Body of pancreas (tissue), 4 donors: Measurements from ENCODE around the gene PHLDA2. TPM values are rescaled to one million over a fixed set of nuclear protein-coding genes. Genes with fewer than 3 reads are reported as not detected.

Experiments used
- ATAC-seq: fragments of 150-250 bp; one replicate; pipeline ENCODE4 v1.9.1; 2016
- DNase-seq, 4 donors: peaks; one replicate each; pipeline ENCODE4 v3.0.0-alpha.2; 2019
- H3K27ac ChIP-seq, 4 donors: fragments of 200-600 bp; sonication (generic); 1 replicate in 3 of 4; 2 replicates in 1 of 4; pipeline versions ENCODE4 v1.5.1 to v1.6.1; 2016 to 2019; ENCODE audit warnings: mild to moderate bottlenecking in 1 of 4, mixed read lengths in 1 of 4, moderate library complexity in 1 of 4
- H3K27me3 ChIP-seq, 2 donors: fragments of 200-600 bp; sonication (generic); one replicate each; pipeline ENCODE4 v1.6.0; 2016; ENCODE audit warnings: mild to moderate bottlenecking in 1 of 2
- H3K36me3 ChIP-seq, 2 donors: fragments of 200-600 bp; sonication (generic); replicated peaks in 1 of 2; 2 replicates each; pipeline ENCODE4 v1.5.1; 2016; ENCODE audit warnings: low read depth in 2 of 2; ENCODE audit not compliant: insufficient read depth in 1 of 2
- H3K4me1 ChIP-seq: fragments of 200-600 bp; sonication (generic); one replicate; pipeline ENCODE4 v1.6.0; 2016
- H3K4me3 ChIP-seq, 2 donors: fragments of 200-600 bp; sonication (generic); 1 replicate in 1 of 2; 2 replicates in 1 of 2; pipeline ENCODE4 v1.5.1; 2016 to 2019
- H3K9me3 ChIP-seq, 3 donors: fragments of 200-600 bp; sonication (generic); 1 replicate in 2 of 3; 2 replicates in 1 of 3; pipeline ENCODE4 v1.5.1; 2016
- POLR2A ChIP-seq, 3 donors: fragments of 450-650 bp; IDR thresholded peaks; one replicate each; pipeline ENCODE4 v1.6.1; 2016; ENCODE audit warnings: antibody characterized with exemption in 3 of 3, mild to moderate bottlenecking in 2 of 3
- WGBS, 2 donors: methylation state at CpG; one replicate each; pipeline ENCODE4 v1.1.5; 2017; 5-methylcytosine and 5-hydroxymethylcytosine counted together
- intact Hi-C: fragments of 100-400 bp; cut with DNase I; formaldehyde crosslinking; loops from one replicate; pipeline ENCODE4 v1.15.1; 2023
- total RNA-seq, 2 donors: library from RNA; depleted of rRNA; stranded (reverse); fragments of >200 nt; gene quantifications; one replicate each; pipeline ENCODE4 v1.1.0, GENCODE V29; 2016
- TF ChIP-seq, protein P1 (sequence below), 7 experiments: fragments of 450-650 bp in 4 of 7; fragments of 200-600 bp in 3 of 7; sonication (generic) in 3 of 7; IDR thresholded peaks; one replicate each; pipeline ENCODE4 v1.5.1; 2016 to 2019; ENCODE audit warnings: antibody characterized with exemption in 7 of 7

Gene PHLDA2, protein sequence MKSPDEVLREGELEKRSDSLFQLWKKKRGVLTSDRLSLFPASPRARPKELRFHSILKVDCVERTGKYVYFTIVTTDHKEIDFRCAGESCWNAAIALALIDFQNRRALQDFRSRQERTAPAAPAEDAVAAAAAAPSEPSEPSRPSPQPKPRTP
- total RNA-seq: 1 to 10 TPM in 1 of 2 donors, not detected in 1; 4.2 TPM

DNA sequence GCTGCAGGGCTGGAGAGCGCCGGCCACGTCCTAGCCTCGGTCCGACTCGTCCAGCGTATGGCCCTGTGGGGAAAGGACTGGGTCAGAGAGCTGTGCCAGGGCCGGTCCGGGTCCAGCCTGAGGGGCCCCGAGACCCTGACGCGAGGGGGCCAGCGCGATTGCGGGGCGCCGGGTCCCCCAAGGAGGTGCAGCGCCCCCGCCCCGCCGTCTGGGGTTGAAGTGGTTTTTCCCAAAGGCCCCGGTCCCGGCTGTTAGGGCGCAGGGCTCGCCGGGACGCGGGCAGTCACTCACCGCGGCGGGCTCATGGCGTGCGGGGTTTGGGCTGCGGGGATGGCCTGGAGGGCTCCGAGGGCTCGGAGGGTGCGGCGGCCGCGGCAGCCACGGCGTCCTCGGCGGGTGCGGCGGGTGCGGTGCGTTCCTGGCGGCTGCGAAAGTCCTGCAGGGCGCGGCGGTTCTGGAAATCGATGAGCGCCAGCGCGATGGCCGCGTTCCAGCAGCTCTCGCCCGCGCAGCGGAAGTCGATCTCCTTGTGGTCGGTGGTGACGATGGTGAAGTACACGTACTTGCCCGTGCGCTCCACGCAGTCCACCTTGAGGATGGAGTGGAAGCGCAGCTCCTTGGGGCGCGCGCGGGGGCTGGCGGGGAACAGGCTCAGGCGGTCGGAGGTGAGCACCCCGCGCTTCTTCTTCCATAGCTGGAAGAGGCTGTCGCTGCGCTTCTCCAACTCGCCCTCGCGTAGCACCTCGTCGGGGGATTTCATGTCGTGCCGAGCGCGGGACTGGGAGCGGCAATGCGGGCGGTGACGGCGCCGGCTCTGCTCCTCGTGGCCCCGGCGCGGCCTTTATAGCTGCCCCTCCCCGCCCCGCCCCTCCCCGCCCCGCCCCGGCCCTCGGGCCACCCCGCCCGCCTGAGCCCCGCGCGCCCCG is at the start of gene PHLDA2:
Gene PHLDA2, minus strand, starts transcription at position 816 of the 926 bp plus-strand sequence. Its CDS starts 56 bp downstream, at position 760.
- no peaks in the 10 kb centered on the region for H3K9me3 ChIP-seq
- H3K27me3 ChIP-seq: peaks cover 0 to 5% of the 10 kb centered on the region in 2 donors
- DNase-seq (peak; percentile 67 to 81 (median 74)), ATAC-seq (peak; percentile 39)
- peaks cover 33% of the 10 kb centered on the region for H3K4me1 ChIP-seq
- TF ChIP-seq, protein P1, sequence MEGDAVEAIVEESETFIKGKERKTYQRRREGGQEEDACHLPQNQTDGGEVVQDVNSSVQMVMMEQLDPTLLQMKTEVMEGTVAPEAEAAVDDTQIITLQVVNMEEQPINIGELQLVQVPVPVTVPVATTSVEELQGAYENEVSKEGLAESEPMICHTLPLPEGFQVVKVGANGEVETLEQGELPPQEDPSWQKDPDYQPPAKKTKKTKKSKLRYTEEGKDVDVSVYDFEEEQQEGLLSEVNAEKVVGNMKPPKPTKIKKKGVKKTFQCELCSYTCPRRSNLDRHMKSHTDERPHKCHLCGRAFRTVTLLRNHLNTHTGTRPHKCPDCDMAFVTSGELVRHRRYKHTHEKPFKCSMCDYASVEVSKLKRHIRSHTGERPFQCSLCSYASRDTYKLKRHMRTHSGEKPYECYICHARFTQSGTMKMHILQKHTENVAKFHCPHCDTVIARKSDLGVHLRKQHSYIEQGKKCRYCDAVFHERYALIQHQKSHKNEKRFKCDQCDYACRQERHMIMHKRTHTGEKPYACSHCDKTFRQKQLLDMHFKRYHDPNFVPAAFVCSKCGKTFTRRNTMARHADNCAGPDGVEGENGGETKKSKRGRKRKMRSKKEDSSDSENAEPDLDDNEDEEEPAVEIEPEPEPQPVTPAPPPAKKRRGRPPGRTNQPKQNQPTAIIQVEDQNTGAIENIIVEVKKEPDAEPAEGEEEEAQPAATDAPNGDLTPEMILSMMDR (IDR thresholded peaks at IDR 0.05): peak in 4 of 7 experiments; percentile 4 to 30 (median 16)
- TF ChIP-seq POLR2A (IDR thresholded peaks at IDR 0.05): peak; percentile 79 to 90 (median 84)
- H3K36me3 ChIP-seq: no peaks in the 10 kb centered on the region
- peak within 1 kb of the TSS; percentile 15 to 52 for H3K4me3 ChIP-seq
- 1 to 5% methylated on average over 12 to 100 of the region's 113 CpGs for WGBS, 2 donors
- H3K27ac ChIP-seq: peak within 1 kb of the TSS; percentile 55 to 77 (median 64)
- intact Hi-C loops: no loop called here

DNA sequence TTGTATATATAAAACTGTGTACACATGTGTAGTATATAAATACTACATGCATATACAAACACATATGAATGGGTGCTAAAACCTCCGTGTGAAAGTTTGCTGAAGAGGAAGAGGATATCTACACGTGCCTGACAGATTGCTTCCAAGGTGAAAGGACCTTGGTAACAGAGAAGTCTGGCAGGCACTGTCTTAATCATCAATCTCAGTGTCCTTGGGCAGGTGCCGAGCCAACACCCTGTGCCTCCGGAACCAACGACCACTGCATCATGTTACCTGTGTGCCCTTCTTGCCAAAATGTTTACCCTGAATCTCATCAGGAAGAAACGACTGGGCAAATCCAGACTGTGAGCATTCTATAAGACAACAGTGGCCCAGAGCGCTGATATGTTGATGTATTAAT is 47.9 kb upstream of the PHLDA2 start:
- no peak for DNase-seq
- no peaks in the 10 kb centered on the region for H3K9me3 ChIP-seq
- no peaks in the 10 kb centered on the region for H3K27me3 ChIP-seq
- H3K36me3 ChIP-seq: peaks cover 0 to 29% of the 10 kb centered on the region in 2 donors
- no peak for TF ChIP-seq POLR2A (IDR thresholded peaks at IDR 0.05)
- TF ChIP-seq, protein P1 (IDR thresholded peaks at IDR 0.05): no peak
- 33 to 35% methylated on average over 7 of the region's 7 CpGs for WGBS, 2 donors
- peaks cover 5% of the 10 kb centered on the region for H3K4me1 ChIP-seq
- H3K4me3 ChIP-seq: no peak overlapping the region
- ATAC-seq: no peak
- no peak overlapping the region for H3K27ac ChIP-seq
- intact Hi-C loops: no loop called here

DNA sequence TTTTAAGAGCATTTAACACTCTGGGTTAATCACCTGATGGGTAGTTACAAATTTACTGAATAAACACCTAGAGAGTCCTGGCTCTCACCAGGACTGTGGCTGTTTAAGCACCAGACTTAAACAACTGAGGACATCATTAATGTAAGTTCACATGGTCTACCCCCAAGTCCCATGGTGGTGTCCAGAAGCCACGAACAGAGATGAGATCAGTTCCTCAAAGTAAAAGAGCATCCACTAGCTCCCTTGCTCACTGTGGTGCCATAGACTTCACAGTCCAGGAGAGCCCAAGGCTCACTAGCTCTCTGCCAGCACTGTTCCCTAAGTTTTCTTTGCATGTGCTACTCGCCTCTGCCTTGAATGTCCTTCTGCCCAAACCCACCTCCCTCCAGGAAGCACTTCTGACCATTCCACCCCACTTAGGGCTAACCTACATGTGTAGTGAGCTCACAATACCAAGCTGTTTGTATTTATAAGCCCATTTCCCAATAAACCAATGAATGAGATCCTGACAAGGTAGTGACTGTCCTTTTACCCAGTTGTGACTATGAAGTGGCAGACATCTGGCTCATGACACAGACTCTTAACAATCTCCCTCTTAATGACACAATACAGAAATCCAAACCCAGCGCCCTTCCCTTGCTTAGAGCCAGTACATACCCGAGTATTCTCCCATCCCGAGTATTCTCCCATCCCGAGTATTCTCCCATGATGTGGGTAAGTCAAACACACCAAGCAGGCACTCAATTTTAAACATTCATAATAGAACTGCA is 47.3 kb upstream of the PHLDA2 start:
- Histone ChIP-seq H3K36me3 (peaks cover 0 to 31% of the 10 kb centered on the region in 2 donors), H3K27ac (no peak overlapping the region), H3K4me3 (no peak overlapping the region), H3K4me1 (no peaks in the 10 kb centered on the region), H3K9me3 (no peaks in the 10 kb centered on the region), H3K27me3 (no peaks in the 10 kb centered on the region)
- ATAC-seq: no peak
- intact Hi-C loops: no loop called here
- WGBS, 2 donors: 77 to 84% methylated on average over 6 of the region's 6 CpGs
- no peak for DNase-seq
- no peak for TF ChIP-seq POLR2A (IDR thresholded peaks at IDR 0.05)
- TF ChIP-seq, protein P1 (IDR thresholded peaks at IDR 0.05): no peak

DNA sequence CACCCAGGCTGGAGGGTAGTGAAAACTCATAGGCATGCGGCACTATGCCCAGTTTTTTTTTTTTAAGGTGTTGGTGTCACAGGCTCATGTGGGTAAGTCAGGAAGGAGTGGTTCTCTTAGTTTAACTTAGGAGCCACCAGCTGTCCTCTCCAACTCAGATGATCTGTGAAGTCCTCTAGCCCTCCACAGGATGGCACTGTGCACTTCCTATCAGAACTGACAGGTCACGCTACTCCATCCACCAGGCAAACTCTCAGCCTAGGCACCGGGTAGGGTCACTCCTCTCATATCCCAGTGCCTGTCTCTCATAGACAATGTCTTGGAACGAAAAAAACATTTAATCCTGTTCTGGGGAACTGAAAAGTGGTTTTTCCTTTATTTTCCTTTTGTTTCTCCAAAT is 46.4 kb upstream of the PHLDA2 start:
- ATAC-seq: no peak
- Histone ChIP-seq H3K4me1 (no peaks in the 10 kb centered on the region), H3K9me3 (no peaks in the 10 kb centered on the region), H3K4me3 (no peak overlapping the region), H3K36me3 (peaks cover 0 to 37% of the 10 kb centered on the region in 2 donors), H3K27ac (no peak overlapping the region), H3K27me3 (no peaks in the 10 kb centered on the region)
- TF ChIP-seq, protein P1 (IDR thresholded peaks at IDR 0.05): peak in 6 of 7 experiments; percentile 8 to 54 (median 40)
- no peak for TF ChIP-seq POLR2A (IDR thresholded peaks at IDR 0.05)
- WGBS, 2 donors: 88 to 95% methylated on average over 4 of the region's 4 CpGs
- peak in 3 of 4 donors; percentile 36 to 47 (median 38) for DNase-seq
- intact Hi-C loops: no loop called here
